NCI-H1105 treated with DMSO at 0.1 percent for 48 hours (cell line): ENCODE data around the gene LEAP2.

Experiments used
- DNase-seq: peaks from one replicate; lab custom pipeline; 2025; lab: John Stamatoyannopoulos, UW

Gene LEAP2

DNA sequence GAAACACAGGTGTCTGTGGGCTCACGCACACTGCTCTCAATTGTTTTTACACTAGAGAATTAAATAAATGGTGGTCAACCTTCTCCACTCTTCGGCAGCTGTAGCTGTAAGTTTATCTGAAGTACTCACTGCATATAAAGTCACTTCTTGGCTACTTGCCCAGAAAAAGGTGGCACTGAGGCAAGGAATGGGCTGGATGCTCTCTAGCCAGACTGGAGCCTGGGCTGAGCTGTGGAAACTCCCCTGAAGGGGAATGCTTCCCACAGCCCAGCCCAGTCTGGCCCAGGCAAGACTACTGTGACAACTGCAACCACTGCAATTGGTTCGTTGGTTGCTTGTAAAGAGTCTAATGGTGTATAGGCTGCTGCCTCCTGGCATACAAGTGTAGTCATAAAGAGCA is 4.5 kb downstream of the LEAP2 start:
- peak; percentile 64 for DNase-seq

DNA sequence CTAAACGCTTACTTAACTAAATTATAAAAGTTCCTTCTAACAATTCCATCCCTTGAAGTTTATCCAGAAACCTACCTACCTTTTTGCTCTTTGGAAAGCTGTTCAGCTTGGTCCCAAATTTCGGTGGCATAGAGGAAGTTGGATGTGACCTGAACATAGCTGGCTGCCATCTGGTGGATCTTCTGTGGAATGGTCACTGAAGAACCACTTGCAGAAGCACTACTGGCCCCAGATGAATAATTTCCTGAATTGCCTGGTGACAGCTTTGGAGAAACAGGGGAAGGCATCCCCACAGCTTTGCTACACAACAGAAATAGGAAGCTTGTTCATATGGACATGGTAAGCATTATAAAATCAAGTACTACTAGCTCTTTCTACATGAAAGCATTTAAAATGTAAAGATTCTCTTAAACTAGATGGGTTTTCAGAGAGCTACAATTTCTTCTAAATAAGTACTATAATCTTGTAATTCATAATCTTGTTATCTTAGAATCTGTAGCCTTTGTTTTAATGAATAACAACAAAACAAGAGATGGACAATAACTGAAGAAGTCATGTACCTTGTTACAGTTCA is 9.9 kb downstream of the LEAP2 start:
- peak; percentile 32 for DNase-seq

DNA sequence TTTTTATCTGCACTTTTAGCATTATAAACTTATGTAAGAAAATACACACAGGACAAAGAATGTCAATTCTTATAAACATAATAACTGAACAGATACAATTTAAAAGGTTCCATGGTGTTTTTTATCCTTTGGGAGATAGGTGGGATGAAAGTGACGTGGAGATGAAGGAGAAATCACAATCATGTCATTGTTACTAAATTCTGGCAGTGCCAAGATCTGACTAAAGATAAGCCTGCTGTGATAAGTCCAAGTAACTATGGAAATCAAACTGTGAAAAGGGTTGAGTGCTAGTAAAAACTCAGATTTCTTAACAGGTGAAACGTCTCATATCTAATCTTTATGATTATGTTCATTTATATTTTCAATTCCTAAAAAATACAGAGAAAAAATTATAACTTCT is 11.1 kb downstream of the LEAP2 start:
- no peak for DNase-seq

DNA sequence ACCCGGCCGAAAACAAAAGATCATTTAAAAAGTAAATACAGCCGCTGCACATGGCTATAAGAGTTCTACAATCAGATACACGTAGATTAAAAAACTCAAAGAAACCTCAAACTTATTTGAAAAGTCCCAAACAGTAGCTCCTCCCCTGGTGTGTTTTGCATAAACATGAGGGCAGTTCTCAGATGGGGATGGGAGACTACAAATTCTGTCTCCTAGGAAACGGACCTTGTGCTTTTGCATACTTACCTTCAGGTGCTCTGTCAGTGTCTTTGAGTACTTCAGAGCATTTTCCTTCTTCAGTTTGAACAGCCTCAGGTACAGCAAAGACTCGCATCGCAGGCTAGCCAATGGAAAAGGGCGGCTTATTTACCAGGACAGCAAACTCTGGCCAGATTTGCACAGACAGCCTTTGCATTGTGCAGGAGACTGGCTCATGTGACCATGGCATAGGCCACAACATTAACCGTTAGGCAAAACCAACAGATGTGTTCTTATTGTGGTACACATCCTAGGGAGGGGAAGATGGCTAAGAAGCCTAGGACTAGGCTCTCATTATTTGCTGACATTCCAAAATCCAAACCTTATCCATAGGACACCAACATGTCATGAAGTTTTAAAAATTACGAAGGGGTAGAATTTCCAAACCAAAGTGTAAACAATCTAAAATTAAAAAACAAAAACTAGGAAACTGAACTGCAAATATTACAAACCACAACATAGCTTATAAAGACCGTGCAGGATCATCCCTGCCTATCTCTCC is 12.8 kb downstream of the LEAP2 start:
- DNase-seq: no peak

DNA sequence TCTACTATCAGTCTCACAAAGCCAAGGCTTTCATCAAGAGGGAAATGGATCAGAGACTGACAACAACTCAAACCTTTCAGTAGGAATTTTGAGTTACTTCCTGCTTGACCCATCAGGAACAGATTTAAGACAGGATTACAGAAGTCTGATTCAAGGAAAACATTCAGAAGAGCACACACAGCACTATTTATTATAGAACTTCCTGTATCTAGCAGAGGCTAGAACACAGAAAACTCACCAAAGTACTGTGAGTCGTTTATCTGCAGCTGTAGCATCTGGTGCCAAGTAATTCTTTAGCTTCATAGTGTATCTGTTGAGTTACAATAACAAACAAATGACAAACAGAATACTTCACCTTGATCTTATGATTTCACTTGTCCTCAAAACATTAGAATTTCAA is 13.8 kb downstream of the LEAP2 start:
- DNase-seq: no peak

DNA sequence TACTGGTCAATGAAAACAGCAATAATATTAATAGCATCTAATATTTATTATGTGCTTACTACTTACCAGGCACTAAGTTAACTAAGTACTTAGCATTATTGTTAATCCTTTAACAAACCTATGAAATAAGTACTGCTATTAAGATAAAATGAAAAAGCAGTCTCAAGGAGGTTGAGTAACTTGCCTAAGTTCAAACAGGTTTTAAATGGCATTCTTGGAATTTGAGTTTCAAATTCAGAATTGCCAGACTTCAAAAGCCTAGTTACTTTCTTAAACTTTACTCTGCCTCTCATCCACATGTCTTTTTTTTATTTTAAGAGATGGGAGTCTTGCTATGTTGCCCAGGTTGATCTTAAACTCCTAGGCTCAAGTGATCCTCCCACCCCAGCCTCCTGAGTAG is 16.0 kb downstream of the LEAP2 start:
- no peak for DNase-seq

DNA sequence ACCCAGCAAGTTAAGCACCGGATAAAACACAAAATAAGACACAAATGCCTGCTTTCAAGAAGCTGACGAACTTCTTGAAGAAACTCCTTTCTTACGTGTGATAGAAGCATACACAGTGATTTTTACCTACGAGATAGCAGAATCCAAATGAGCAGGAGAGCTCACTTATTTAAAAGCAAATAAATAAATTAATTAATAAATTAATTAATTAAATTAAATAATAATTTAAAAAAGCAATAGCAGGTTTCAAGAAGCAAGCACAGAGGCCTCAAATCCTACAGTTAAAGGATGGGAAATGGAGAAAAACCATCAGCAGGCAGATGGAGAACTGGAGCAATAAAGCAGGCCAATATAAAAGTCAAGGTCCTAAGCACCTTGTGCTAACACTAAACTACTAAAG is 17.3 kb downstream of the LEAP2 start:
- DNase-seq: no peak

DNA sequence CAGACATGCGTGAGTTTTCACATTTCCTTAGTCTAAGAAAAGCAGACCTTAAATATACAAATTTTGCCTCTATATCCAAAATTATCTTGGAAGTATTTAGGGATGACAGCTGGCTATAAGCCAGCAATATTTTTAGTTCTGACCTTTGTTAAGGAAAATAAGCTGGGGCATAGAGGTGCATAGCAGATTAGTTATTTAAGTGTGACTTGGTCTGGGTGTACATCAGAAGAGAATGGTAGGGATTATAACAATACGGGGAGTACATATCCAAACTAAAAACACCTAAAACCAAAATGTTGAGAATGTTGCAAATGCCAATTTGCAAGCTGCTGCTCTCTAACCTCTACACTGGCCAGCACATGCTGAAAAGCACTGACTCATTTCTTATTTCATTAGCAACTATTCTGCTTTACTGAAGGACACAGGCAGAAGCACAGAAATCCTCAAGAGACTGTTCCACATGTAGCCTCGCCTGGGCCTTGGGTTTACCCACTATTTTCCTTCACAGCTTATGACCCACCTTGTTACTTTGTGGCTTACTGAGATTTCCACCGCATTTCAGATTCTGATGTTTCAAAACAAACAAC is 22.3 kb downstream of the LEAP2 start:
- DNase-seq: no peak

DNA sequence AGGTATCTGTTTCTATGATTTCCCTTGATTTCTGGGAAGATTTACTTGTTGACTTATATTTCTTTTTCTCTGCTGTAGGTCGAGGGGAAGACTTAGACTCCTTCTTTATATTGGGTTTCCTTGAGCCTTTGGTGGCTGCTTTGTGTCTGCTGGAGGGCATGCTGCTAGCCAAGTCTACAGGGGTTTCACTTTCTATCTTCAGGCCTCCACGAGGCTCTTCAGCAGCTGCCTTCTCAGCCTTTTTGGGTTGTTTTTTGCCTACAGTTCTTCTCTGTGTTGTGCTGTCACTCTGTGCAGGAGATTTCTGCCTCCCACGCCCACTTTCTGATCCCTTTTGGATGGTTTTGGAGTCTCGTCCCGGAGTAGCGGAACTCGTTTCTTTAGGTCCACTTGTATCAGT is 23.2 kb downstream of the LEAP2 start:
- no peak for DNase-seq

DNA sequence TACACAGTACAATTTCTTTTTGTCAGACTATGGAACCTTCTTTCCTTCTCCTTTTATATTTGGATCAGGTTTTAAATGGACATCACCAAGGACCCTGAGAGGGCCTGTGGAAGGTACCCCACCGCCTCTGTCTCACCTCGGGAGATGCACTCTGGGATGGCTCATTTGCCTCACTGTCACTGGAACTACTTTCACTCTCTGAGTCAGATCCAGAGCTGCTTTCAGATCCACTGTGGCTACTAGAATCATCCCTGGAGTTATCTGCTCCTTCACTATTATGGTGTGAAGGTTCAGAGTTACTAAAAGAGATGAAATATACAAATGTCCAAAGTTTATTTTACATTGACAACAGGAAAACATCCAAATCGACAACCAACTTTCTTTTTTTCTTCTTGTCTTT is 24.6 kb downstream of the LEAP2 start:
- no peak for DNase-seq

DNA sequence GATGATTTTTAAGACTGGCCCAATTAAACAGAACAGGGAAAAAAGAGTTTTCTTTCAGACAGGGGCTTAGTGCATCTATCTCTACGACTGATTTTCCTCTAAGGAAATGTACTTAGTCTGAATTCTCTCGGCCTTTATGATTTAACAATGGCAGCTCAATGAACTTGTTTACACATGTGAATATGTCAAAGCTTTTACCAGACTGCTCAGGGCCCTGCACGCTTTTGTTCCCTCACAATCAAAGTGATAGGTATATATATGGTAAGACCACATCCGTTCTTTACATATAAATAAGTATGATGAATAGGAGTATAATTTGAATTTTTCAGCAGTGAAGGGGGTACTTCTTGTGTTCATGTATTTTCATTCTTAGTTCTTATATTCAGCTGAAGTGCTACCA is 27.6 kb downstream of the LEAP2 start:
- no peak for DNase-seq

DNA sequence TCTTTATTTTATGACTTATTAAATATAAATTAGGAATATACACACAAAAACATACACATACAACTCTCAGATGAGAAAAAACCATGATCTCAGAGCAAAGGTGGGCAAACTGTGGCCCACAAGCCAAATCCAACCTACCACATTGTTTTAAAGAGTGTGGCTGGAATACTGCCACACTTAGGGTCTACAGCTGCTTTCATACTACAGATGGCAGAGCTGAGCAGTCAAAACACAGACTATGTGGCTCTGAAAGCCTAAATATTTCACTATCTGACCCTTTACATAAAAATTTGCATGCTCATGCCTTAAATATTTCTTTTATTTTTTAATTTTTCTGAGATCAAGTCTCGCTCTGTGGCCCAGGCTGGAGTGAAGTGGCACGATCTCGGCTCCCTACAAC is 28.3 kb downstream of the LEAP2 start:
- no peak for DNase-seq

DNA sequence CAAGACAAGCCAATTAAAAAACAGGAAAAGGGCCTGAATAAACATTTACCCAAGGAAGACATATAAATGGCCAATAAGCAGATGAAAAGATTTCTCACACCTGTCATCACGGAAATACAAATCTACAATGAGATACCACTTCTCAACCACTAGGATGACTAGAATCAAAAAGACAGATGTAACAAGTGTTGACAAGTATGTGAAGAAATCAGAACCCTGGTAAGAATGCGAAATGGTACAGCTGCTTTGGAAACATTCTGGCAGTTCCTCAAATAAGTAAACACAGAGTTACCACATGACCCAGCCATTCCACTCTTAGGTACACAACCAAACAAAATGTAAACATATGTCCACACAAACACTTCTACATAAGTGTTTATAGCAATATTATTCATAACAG is 32.5 kb downstream of the LEAP2 start:
- no peak for DNase-seq

DNA sequence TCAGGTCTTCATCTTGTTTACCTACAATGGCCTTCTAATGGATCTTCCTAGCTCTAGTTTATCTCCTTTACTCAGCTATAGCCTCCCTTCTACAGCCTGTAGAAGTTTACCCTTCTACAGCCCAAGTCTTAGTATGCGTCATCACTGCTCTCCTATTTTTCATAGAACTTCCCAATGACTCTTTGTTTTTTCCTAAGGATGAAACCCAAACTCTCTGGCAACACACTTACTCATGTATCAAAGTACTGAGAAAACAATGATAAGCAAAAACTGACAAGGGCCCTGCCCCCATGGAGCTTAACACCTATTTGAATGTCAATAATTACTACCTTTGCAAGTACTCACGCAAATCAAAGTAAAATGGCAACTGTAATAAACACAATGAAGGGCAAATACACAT is 33.7 kb downstream of the LEAP2 start:
- no peak for DNase-seq

DNA sequence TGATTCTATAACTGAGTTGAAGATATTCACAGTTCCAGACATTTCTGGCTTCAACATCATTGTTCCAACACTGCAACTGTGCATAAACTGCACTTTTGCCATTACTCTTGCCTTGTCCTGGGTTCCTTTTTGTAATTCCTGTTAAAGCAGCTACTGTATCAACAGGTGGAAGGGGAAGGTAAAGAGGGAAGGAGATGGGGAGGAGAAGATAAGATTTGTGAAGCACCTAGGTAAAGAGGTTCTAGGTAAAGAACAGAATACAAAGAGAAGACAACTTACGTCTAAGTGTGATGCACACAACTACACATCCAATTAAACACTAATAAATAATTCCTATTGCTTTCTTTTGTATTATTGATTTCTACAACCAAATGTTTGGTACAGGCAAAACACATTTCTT is 36.2 kb downstream of the LEAP2 start:
- DNase-seq: no peak

DNA sequence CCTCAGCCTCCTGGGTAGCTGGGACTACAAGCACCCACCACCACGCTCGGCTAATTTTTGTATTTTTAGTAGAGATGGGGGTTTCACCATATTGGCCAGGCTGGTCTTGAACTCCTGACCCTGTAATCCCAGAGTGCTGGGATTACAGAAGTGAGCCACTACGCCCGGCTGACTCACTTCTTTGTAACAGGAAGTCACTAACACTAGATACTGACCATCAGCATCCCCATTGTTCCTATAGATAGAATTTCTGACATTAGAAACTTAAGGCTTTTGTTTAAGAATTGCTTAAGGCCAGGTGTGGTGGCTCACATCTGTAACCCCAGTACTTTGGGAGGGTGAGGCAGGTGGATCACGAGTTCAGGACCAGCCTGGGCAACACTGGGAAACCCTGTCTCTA is 42.2 kb downstream of the LEAP2 start:
- no peak for DNase-seq

DNA sequence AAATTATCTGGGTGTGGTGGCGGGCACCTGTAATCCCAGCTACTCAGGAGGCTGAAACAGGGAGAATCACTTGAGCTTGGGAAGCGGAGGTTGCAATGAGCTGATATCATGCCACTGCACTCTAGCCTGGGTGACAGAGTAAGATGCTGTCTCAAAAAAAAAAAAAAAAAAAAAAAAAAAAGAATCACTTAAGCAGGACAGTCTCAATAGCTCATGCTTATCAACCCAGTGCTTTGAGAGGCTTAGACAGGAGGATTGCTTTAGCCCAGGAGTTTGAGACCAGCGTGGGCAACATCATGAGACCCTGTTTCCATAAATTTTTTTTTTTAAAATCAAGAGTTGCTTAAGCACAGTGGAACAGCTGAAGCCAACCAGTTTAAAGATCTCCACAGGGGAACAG is 42.6 kb downstream of the LEAP2 start:
- no peak for DNase-seq
